ENCODE measurements around the gene MYO5B. TPM values are rescaled to one million over a fixed set of nuclear protein-coding genes. Genes with fewer than 3 reads are reported as not detected.

MYO5B gene
- total and polyA plus RNA-seq, 10 of the 15 experiments (the other 5 are each of a cell fraction or from before 2014, with no cell fraction given) = 2.5 to 4.5 (median 3.3) TPM

DNA sequence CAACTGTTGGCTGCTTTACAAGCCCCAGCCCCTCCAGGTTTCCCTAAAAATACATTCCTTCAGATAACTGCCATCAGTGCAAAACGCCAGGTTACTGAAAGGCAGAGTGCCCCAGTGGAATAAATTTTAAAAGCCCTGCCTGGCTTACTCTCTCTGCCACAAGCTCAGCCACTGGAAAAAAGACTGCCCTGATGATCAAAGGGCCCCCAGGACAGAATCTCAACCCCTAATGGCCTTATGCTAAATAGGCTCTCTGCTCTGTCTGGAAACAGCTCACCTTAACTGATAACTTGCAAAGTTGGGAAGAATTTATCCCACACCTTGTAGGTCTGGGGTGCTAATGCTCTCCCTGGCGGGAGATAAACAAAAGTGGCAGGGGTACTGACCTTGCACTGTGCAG, 37.5 kb upstream of the MYO5B start:
- SMC1A ChIA-PET (ENCODE audit: uncharacterized antibody, unreplicated experiment) = interaction anchor here (0.7 to 1.1 kb wide), 3 partner anchors 11 to 196 kb away, joined by 3 to 4 read pairs (median 3); no protein-coding TSS in a partner anchor
- H2AFZ ChIP-seq (ENCODE audit: control insufficient read depth, low read depth, low read length) = no peak overlapping the region
- FAIRE-seq = no peak
- RAD21 ChIA-PET (ENCODE audit: unreplicated experiment) = no interaction called here
- CTCF ChIA-PET = interaction anchor here (1.1 to 1.7 kb wide), 2 partner anchors 14 to 125 kb away, joined by 3 to 5 read pairs; no protein-coding TSS in a partner anchor
- no peak overlapping the region for H3K27ac ChIP-seq (ENCODE audit: control insufficient read depth, insufficient read depth)
- intact Hi-C loops (cut with micrococcal nuclease; ENCODE audit: unreplicated experiment) = no loop called here
- BruUV-seq (replicated peaks) = no TSS peak
- no peaks in the 10 kb centered on the region for H3K4me1 ChIP-seq (ENCODE audit: control insufficient read depth, insufficient read depth, low read length)
- H3K4me3 ChIP-seq = no peak overlapping the region
- H3K79me2 ChIP-seq (ENCODE audit: control insufficient read depth, insufficient read depth, low read length) = no peaks in the 10 kb centered on the region
- H4K20me1 ChIP-seq (ENCODE audit: control insufficient read depth, insufficient read depth) = no peaks in the 10 kb centered on the region
- in situ Hi-C loops (cut with MboI) = no loop called here
- POLR2A ChIA-PET = no interaction called here
- H3K9me3 ChIP-seq (replicated peaks; ENCODE audit: control insufficient read depth, insufficient read depth, low read length) = no peaks in the 10 kb centered on the region
- no peaks in the 10 kb centered on the region; a peak in 1 of 4 replicates for H3K27me3 ChIP-seq (replicated peaks in 1 of 2; ENCODE audit: control insufficient read depth in 2 of 2, insufficient read depth in 2 of 2, low read length in 1 of 2)
- no peak for DNase-seq (ENCODE audit: low read depth, low spot score)
- 38% methylated on average over 2 of the region's 2 CpGs for WGBS (ENCODE audit: insufficient coverage, insufficient replicate concordance, low lambda C conversion rate, missing lambda C conversion rate)
- no peak overlapping the region for H3K9ac ChIP-seq (ENCODE audit: control insufficient read depth, insufficient read depth, low read length)
- no peak for ATAC-seq
- no peak overlapping the region for H3K4me2 ChIP-seq (ENCODE audit: control insufficient read depth, insufficient read depth)
- H3K36me3 ChIP-seq (ENCODE audit: control insufficient read depth in 2 of 2, insufficient read depth in 2 of 2, low read length in 1 of 2) = no peaks in the 10 kb centered on the region
- TF ChIP-seq, protein P1, sequence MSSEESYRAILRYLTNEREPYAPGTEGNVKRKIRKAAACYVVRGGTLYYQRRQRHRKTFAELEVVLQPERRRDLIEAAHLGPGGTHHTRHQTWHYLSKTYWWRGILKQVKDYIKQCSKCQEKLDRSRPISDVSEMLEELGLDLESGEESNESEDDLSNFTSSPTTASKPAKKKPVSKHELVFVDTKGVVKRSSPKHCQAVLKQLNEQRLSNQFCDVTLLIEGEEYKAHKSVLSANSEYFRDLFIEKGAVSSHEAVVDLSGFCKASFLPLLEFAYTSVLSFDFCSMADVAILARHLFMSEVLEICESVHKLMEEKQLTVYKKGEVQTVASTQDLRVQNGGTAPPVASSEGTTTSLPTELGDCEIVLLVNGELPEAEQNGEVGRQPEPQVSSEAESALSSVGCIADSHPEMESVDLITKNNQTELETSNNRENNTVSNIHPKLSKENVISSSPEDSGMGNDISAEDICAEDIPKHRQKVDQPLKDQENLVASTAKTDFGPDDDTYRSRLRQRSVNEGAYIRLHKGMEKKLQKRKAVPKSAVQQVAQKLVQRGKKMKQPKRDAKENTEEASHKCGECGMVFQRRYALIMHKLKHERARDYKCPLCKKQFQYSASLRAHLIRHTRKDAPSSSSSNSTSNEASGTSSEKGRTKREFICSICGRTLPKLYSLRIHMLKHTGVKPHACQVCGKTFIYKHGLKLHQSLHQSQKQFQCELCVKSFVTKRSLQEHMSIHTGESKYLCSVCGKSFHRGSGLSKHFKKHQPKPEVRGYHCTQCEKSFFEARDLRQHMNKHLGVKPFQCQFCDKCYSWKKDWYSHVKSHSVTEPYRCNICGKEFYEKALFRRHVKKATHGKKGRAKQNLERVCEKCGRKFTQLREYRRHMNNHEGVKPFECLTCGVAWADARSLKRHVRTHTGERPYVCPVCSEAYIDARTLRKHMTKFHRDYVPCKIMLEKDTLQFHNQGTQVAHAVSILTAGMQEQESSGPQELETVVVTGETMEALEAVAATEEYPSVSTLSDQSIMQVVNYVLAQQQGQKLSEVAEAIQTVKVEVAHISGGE (CRISPR knock-in tag; IDR thresholded peaks at IDR 0.05) = no peak
- no peak for TF ChIP-seq ZNF217 (IDR thresholded peaks at IDR 0.05)
- no peak for TF ChIP-seq RAD51 (IDR thresholded peaks at IDR 0.05)
- TF ChIP-seq CREB1 (IDR thresholded peaks at IDR 0.05; ENCODE audit: low read depth) = no peak
- TF ChIP-seq STAT3 (IDR thresholded peaks at IDR 0.05; ENCODE audit: low read depth, low read length) = no peak
- TF ChIP-seq EZH2 (IDR thresholded peaks at IDR 0.05; ENCODE audit: borderline replicate concordance, control insufficient read depth, low read depth, low read length) = no peak
- no peak for TF ChIP-seq TAF1 (IDR thresholded peaks at IDR 0.05; ENCODE audit: borderline replicate concordance, low read depth, low read length)
- TF ChIP-seq, protein P2, sequence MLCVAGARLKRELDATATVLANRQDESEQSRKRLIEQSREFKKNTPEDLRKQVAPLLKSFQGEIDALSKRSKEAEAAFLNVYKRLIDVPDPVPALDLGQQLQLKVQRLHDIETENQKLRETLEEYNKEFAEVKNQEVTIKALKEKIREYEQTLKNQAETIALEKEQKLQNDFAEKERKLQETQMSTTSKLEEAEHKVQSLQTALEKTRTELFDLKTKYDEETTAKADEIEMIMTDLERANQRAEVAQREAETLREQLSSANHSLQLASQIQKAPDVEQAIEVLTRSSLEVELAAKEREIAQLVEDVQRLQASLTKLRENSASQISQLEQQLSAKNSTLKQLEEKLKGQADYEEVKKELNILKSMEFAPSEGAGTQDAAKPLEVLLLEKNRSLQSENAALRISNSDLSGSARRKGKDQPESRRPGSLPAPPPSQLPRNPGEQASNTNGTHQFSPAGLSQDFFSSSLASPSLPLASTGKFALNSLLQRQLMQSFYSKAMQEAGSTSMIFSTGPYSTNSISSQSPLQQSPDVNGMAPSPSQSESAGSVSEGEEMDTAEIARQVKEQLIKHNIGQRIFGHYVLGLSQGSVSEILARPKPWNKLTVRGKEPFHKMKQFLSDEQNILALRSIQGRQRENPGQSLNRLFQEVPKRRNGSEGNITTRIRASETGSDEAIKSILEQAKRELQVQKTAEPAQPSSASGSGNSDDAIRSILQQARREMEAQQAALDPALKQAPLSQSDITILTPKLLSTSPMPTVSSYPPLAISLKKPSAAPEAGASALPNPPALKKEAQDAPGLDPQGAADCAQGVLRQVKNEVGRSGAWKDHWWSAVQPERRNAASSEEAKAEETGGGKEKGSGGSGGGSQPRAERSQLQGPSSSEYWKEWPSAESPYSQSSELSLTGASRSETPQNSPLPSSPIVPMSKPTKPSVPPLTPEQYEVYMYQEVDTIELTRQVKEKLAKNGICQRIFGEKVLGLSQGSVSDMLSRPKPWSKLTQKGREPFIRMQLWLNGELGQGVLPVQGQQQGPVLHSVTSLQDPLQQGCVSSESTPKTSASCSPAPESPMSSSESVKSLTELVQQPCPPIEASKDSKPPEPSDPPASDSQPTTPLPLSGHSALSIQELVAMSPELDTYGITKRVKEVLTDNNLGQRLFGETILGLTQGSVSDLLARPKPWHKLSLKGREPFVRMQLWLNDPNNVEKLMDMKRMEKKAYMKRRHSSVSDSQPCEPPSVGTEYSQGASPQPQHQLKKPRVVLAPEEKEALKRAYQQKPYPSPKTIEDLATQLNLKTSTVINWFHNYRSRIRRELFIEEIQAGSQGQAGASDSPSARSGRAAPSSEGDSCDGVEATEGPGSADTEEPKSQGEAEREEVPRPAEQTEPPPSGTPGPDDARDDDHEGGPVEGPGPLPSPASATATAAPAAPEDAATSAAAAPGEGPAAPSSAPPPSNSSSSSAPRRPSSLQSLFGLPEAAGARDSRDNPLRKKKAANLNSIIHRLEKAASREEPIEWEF (IDR thresholded peaks at IDR 0.05; ENCODE audit: insufficient replicate concordance, low read depth, low read length) = no peak
- TF ChIP-seq FOXM1 (IDR thresholded peaks at IDR 0.05; ENCODE audit: low read depth, low read length) = no peak
- TF ChIP-seq, protein P3, sequence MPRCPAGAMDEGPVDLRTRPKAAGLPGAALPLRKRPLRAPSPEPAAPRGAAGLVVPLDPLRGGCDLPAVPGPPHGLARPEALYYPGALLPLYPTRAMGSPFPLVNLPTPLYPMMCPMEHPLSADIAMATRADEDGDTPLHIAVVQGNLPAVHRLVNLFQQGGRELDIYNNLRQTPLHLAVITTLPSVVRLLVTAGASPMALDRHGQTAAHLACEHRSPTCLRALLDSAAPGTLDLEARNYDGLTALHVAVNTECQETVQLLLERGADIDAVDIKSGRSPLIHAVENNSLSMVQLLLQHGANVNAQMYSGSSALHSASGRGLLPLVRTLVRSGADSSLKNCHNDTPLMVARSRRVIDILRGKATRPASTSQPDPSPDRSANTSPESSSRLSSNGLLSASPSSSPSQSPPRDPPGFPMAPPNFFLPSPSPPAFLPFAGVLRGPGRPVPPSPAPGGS (IDR thresholded peaks at IDR 0.05; ENCODE audit: borderline replicate concordance, insufficient read depth, low read depth, low read length, poor library complexity, severe bottlenecking) = no peak
- TF ChIP-seq ZNF274 (IDR thresholded peaks at IDR 0.05; ENCODE audit: insufficient read depth, insufficient read length) = no peak
- TF ChIP-seq MYC (IDR thresholded peaks at IDR 0.05; ENCODE audit: insufficient read depth, insufficient read length, insufficient replicate concordance, low read length, severe bottlenecking) = no peak
- TF ChIP-seq HDAC6 (IDR thresholded peaks at IDR 0.05; ENCODE audit: unreplicated experiment) = no peak
- TF ChIP-seq STAT1 (conservative IDR thresholded peaks at IDR 0.05) = no peak
- TF ChIP-seq GABPA (IDR thresholded peaks at IDR 0.05; ENCODE audit: low read depth) = no peak
